Panc1 (cell line): ENCODE measurements around the gene FBXO36. TPM values are rescaled to one million over a fixed set of nuclear protein-coding genes. Genes with fewer than 3 reads are reported as not detected.

Source experiments
- ATAC-seq: fragments of 200-7000 bp; cut with Tn5 transposase; 2 replicates; pipeline ENCODE4 v1.9.1; 2020; ENCODE audit warnings: mild to moderate bottlenecking, moderate library complexity
- BruUV-seq: library from RNA; stranded (reverse); fragments of 400-500 nt; replicated peaks from 2 replicates; lab custom pipeline; 2021; lab: Mats Ljungman, UMichigan
- CTCF ChIA-PET: fragments of 300-600 bp; sonication (Branson Sonifier 250); formaldehyde crosslinking; loops from one replicate; lab custom pipeline; 2022; ENCODE audit warnings: antibody characterized with exemption; lab: Charles Lee
- POLR2A ChIA-PET: fragments of 300-600 bp; sonication (Branson Sonifier 250); formaldehyde crosslinking; loops from one replicate; lab custom pipeline; 2022; ENCODE audit warnings: antibody characterized with exemption; lab: Charles Lee
- DNase-seq: peaks from one replicate; pipeline ENCODE4 v3.0.0-alpha.2; 2010; ENCODE audit warnings: low read depth, low spot score
- H3K27ac ChIP-seq: 2 replicates; pipeline ENCODE4 v1.5.1; 2011; ENCODE audit warnings: mild to moderate bottlenecking, low read length, inconsistent platforms
- H3K27me3 ChIP-seq: fragments of 200-500 bp; sonication (Bioruptor generic); 2 replicates; pipeline ENCODE4 v1.6.0; 2014; ENCODE audit warnings: low read length, inconsistent platforms; ENCODE audit not compliant: control insufficient read depth, insufficient read depth
- H3K36me3 ChIP-seq: fragments of 200-500 bp; sonication (Bioruptor generic); 2 replicates; pipeline ENCODE4 v1.5.1; 2014; ENCODE audit warnings: inconsistent platforms, mild to moderate bottlenecking, low read length, moderate library complexity; ENCODE audit not compliant: control insufficient read depth, insufficient read depth
- H3K4me1 ChIP-seq: 2 replicates; pipeline ENCODE4 v1.5.1; 2011; ENCODE audit warnings: inconsistent platforms, mild to moderate bottlenecking, low read length, moderate library complexity; ENCODE audit not compliant: control insufficient read depth, insufficient read depth
- H3K4me3 ChIP-seq, 2 experiments: 2 replicates each; pipeline ENCODE4 v1.5.1; 2011 to 2012; ENCODE audit warnings: low read depth in 2 of 2, low read length in 2 of 2, mild to moderate bottlenecking in 2 of 2, inconsistent platforms in 1 of 2, moderate library complexity in 1 of 2
- H3K9me3 ChIP-seq: fragments of 200-500 bp; sonication (Bioruptor generic); 2 replicates; pipeline ENCODE4 v1.5.1; 2014; ENCODE audit warnings: low read depth, mild to moderate bottlenecking, inconsistent platforms, low read length, moderate library complexity; ENCODE audit not compliant: control insufficient read depth, insufficient read depth
- POLR2AphosphoS5 ChIP-seq: IDR thresholded peaks from 2 replicates; pipeline ENCODE4 v1.6.1; 2012; ENCODE audit warnings: mild to moderate bottlenecking, low read depth, low read length, moderate library complexity
- SIN3A ChIP-seq: IDR thresholded peaks from 2 replicates; pipeline ENCODE4 v1.6.1; 2012; ENCODE audit warnings: low read depth, mild to moderate bottlenecking, low read length, moderate library complexity, borderline replicate concordance; ENCODE audit not compliant: insufficient read depth
- TCF7L2 ChIP-seq: IDR thresholded peaks from 2 replicates; pipeline ENCODE4 v1.6.1; 2011; ENCODE audit warnings: mild to moderate bottlenecking, low read depth, low read length, inconsistent platforms
- in situ Hi-C: cut with HindIII; loops from 2 replicates; pipeline ENCODE4 v1.10.0; 2016; ENCODE audit warnings: low sequenced_read_pairs, low pct_unique_long_range_greater_than_20kb
- intact Hi-C: fragments of 100-400 bp; cut with micrococcal nuclease; formaldehyde crosslinking; loops from one replicate; pipeline ENCODE4 v1.10.0; 2022; ENCODE audit not compliant: unreplicated experiment
- total RNA-seq: library from RNA; stranded (reverse); gene quantifications from one replicate; pipeline ENCODE4 v1.2.1, GENCODE V29; 2021; ENCODE audit not compliant: unreplicated experiment
- TF ChIP-seq, protein P1 (sequence below): fragments of 450-650 bp; IDR thresholded peaks from 2 replicates; pipeline ENCODE4 v1.5.1; 2017; ENCODE audit warnings: mild to moderate bottlenecking
- TF ChIP-seq, protein P2 (sequence below), 2 experiments: IDR thresholded peaks; 2 replicates each; pipeline ENCODE4 v1.6.1; 2011 to 2012; ENCODE audit warnings: low read depth in 2 of 2, control low read depth in 1 of 2, low read length in 1 of 2, mild to moderate bottlenecking in 1 of 2, moderate library complexity in 1 of 2; ENCODE audit not compliant: insufficient read depth in 1 of 2

FBXO36 gene
- total RNA-seq, 1 experiment from 2014 or later = 3.9 TPM

DNA sequence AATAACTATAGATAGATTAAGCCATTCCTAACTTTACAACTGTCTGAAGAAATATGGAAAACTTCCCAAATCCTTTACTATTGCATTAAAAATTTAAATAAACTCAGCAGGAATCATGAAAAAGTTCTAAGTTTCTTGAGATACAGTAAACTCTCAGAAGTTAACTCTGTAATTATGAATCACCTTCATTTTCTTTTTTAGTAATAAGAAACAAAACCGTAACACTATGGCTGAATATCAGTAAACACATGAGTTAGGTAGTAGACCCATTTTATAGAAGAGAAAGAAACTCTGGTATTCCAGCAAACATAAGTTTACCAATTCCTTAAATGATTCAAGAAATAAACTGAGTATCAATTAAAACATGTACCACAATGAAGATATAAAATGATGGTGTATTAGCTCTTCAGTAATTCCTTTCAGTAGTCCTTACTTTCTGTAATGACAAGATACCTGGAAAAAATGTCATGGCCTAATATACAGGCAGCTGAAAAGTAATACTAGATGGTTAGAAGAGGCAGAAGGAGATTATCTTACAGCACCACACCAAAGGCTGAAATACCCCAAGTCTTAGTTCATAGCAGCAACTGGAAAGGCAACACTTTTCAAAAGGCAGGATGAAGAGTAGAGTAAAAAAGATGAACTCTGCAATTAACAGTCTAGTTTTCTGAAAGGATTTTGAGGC lies 12.0 kb upstream of the FBXO36 start:
- DNase-seq (no peak), ATAC-seq (0 out of 2 replicates have a peak, but pooled peaks have one; percentile 7)
- TF ChIP-seq SIN3A (no peak), TCF7L2 (no peak), POLR2AphosphoS5 (no peak)
- TF ChIP-seq, protein P1, sequence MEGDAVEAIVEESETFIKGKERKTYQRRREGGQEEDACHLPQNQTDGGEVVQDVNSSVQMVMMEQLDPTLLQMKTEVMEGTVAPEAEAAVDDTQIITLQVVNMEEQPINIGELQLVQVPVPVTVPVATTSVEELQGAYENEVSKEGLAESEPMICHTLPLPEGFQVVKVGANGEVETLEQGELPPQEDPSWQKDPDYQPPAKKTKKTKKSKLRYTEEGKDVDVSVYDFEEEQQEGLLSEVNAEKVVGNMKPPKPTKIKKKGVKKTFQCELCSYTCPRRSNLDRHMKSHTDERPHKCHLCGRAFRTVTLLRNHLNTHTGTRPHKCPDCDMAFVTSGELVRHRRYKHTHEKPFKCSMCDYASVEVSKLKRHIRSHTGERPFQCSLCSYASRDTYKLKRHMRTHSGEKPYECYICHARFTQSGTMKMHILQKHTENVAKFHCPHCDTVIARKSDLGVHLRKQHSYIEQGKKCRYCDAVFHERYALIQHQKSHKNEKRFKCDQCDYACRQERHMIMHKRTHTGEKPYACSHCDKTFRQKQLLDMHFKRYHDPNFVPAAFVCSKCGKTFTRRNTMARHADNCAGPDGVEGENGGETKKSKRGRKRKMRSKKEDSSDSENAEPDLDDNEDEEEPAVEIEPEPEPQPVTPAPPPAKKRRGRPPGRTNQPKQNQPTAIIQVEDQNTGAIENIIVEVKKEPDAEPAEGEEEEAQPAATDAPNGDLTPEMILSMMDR = no peak
- TF ChIP-seq, protein P2, sequence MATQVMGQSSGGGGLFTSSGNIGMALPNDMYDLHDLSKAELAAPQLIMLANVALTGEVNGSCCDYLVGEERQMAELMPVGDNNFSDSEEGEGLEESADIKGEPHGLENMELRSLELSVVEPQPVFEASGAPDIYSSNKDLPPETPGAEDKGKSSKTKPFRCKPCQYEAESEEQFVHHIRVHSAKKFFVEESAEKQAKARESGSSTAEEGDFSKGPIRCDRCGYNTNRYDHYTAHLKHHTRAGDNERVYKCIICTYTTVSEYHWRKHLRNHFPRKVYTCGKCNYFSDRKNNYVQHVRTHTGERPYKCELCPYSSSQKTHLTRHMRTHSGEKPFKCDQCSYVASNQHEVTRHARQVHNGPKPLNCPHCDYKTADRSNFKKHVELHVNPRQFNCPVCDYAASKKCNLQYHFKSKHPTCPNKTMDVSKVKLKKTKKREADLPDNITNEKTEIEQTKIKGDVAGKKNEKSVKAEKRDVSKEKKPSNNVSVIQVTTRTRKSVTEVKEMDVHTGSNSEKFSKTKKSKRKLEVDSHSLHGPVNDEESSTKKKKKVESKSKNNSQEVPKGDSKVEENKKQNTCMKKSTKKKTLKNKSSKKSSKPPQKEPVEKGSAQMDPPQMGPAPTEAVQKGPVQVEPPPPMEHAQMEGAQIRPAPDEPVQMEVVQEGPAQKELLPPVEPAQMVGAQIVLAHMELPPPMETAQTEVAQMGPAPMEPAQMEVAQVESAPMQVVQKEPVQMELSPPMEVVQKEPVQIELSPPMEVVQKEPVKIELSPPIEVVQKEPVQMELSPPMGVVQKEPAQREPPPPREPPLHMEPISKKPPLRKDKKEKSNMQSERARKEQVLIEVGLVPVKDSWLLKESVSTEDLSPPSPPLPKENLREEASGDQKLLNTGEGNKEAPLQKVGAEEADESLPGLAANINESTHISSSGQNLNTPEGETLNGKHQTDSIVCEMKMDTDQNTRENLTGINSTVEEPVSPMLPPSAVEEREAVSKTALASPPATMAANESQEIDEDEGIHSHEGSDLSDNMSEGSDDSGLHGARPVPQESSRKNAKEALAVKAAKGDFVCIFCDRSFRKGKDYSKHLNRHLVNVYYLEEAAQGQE (IDR thresholded peaks at IDR 0.05; ENCODE audit: insufficient read depth in 1 of 2, low read depth in 2 of 2, low read length in 1 of 2) = no peak
- Histone ChIP-seq H3K4me3 (no peak overlapping the region), H3K27ac (no peak overlapping the region), H3K27me3 (no peaks in the 10 kb centered on the region), H3K36me3 (no peaks in the 10 kb centered on the region; the same call in 1 of the 2 replicates), H3K4me1 (peaks cover 25% of the 10 kb centered on the region), H3K9me3 (no peaks in the 10 kb centered on the region)
- BruUV-seq = no TSS peak
- CTCF ChIA-PET = no interaction called here
- in situ Hi-C loops (no loop called here), intact Hi-C loops (no loop called here)
- POLR2A ChIA-PET = no interaction called here

DNA sequence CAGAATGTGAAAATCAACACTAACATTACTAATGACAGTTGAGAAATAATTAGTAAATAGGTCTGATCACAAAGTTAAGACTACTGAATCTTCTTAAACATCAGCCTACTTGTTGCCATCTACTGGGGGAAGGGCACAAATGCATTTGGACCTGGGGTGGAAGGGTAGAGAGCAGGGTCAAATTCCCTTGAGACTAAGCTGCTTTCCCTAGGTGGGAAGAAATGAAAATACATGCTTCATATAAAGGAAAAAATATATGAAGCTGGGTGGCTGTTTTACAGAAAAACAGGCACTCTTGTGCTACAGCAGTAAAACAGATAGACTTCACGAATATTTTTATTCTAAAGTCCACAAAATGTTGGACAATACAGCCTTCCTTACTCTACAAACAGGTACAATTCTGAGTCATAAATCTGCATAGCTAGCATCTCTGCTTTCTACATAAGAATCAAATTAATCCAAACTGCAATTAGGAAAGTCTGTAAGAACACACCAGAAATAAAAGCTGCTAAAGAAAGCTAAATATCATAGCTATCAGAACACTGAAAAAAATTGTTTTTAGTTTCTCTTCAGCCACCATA lies 11.4 kb upstream of the FBXO36 start:
- Histone ChIP-seq H3K27ac (no peak overlapping the region), H3K4me1 (peaks cover 25% of the 10 kb centered on the region), H3K27me3 (no peaks in the 10 kb centered on the region), H3K9me3 (no peaks in the 10 kb centered on the region), H3K36me3 (no peaks in the 10 kb centered on the region; the same call in 1 of the 2 replicates), H3K4me3 (no peak overlapping the region)
- intact Hi-C loops = no loop called here
- DNase-seq = no peak
- TF ChIP-seq, protein P1 = peak; percentile 52; the same call in 1 of the 2 replicates
- TF ChIP-seq, protein P2 (IDR thresholded peaks at IDR 0.05; ENCODE audit: insufficient read depth in 1 of 2, low read depth in 2 of 2, low read length in 1 of 2) = no peak
- no TSS peak for BruUV-seq
- peak; percentile 76; the same call in 1 of the 2 replicates for ATAC-seq
- in situ Hi-C loops = no loop called here
- POLR2A ChIA-PET = interaction anchor here (0.6 to 0.7 kb wide), 2 partner anchors 11 to 117 kb away, joined by 3 to 8 read pairs; partner anchors contain the start of genes FBXO36 and TRIP12
- CTCF ChIA-PET = no interaction called here
